Adrenal gland (tissue), 12 donors: ENCODE results near the gene TAX1BP1. TPM values are rescaled to one million over a fixed set of nuclear protein-coding genes. Genes with fewer than 3 reads are reported as not detected.

ENCODE experiments used
- DNase-seq, 7 donors: peaks; one replicate each; pipeline ENCODE4 v3.0.0-alpha.2; 2019 to 2020
- H3K27ac ChIP-seq, 5 donors: fragments of 200-600 bp; sonication (generic) in 4 of 5; 1 replicate in 3 of 5; 2 replicates in 2 of 5; pipeline versions ENCODE4 v1.5.1 to v1.8.0; 2016 to 2020; ENCODE audit warnings: mild to moderate bottlenecking in 1 of 5
- H3K27me3 ChIP-seq: fragments of 200-600 bp; 2 replicates; pipeline ENCODE4 v1.8.0; 2021
- H3K36me3 ChIP-seq, 2 donors: fragments of 200-600 bp; replicated peaks in 1 of 2; 1 replicate in 1 of 2; 2 replicates in 1 of 2; pipeline versions ENCODE4 v1.5.1 to v1.8.0; 2018 to 2022
- H3K4me1 ChIP-seq, 2 donors: fragments of 200-600 bp; replicated peaks in 1 of 2; 1 replicate in 1 of 2; 2 replicates in 1 of 2; pipeline versions ENCODE4 v1.5.1 to v1.8.0; 2018 to 2021
- H3K4me3 ChIP-seq, 4 donors: fragments of 200-600 bp; sonication (generic) in 3 of 4; one replicate each; pipeline ENCODE4 v1.5.1; 2016 to 2018
- H3K9me3 ChIP-seq, 3 donors: fragments of 200-600 bp; sonication (generic) in 1 of 3; replicated peaks in 1 of 3; 1 replicate in 2 of 3; 2 replicates in 1 of 3; pipeline versions ENCODE4 v1.5.1 to v1.8.0; 2016 to 2021
- POLR2A ChIP-seq, 2 donors: fragments of 450-650 bp; IDR thresholded peaks; one replicate each; pipeline ENCODE4 v1.6.1; 2017; ENCODE audit warnings: antibody characterized with exemption in 2 of 2, mild to moderate bottlenecking in 2 of 2, moderate library complexity in 1 of 2
- WGBS, 4 donors: extraction: QIAGEN DNeasy Blood & Tissue Kit in 2 of 4; methylation state at CpG; one replicate each; pipeline versions ENCODE4 v1.1.5 to v1.1.7; 2013 to 2017; 5-methylcytosine and 5-hydroxymethylcytosine counted together
- intact Hi-C, 2 donors: fragments of 100-400 bp; cut with DNase I; formaldehyde crosslinking; loops; one replicate each; pipeline versions ENCODE4 v1.14.1 to v1.15.0; 2022 to 2023
- polyA plus RNA-seq, 3 donors: library from polyadenylated mRNA; stranded (reverse); fragments of 200-250 nt in 2 of 3; fragments of 350-450 nt in 1 of 3; fragmentation: Illumina TruSeq in 1 of 3; extraction: RNeasy Lipid Tissue Mini Kit (QIAGEN cat#74804) in 1 of 3; gene quantifications; one replicate each; pipeline ENCODE4 v1.2.3, GENCODE V29; 2013 to 2014
- total RNA-seq, 9 donors: library from RNA; depleted of rRNA in 4 of 9; stranded (reverse); fragments of >200 nt in 4 of 9; fragments of 120-200 nt in 1 of 9; fragmentation: NEBNext Ultra II Directional in 1 of 9; extraction: Animal tissue kit (Norgen Biotek cat#: 25700) in 1 of 9; gene quantifications; one replicate each; pipeline versions ENCODE4 v1.1.0 to v1.2.4, GENCODE V29; 2013 to 2023
- TF ChIP-seq, protein P1 (sequence below), 6 experiments: fragments of 450-650 bp in 4 of 6; fragments of 200-600 bp in 2 of 6; sonication (generic) in 1 of 6; IDR thresholded peaks; 1 replicate in 5 of 6; 2 replicates in 1 of 6; pipeline versions ENCODE4 v1.5.1 to v1.8.0; 2016 to 2021; ENCODE audit warnings: antibody characterized with exemption in 6 of 6, mild to moderate bottlenecking in 2 of 6, moderate library complexity in 1 of 6
- donor health status: healthy with polysubstance abuse.
- donor health status: Bipolar disorder and iron deficiency.
- donor health status: DM: yes; HTN: yes; CAD: no.
- donor health status: DM: no; HTN: no; CAD: no.
- donor health status: DM: no; HTN: no; CAD: no.
- donor health status: DM: yes; HTN: yes; CAD: no.

The TAX1BP1 gene
- total and polyA plus RNA-seq, 12 donors: 66.5 to 274 (median 173) TPM

DNA sequence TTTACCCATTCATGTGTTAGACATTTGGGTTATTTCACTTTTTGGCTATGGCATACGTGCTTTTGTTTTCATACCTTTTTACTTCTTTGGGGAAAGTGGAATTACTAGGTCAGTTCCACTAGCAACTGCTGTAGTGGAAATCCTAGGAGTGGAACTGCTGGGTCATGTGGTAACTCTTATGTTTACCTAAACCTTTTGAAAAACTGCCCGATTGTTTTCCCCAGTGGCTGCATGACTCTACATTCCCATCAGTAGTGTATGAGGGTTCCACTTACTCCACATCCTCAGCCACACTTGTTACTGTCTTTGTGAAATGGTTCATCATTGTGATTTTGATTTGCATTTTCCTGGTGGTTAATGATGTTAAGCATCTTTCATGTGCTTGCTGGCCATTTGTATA lies 82.3 kb downstream of the TAX1BP1 start:
- TF ChIP-seq POLR2A (IDR thresholded peaks at IDR 0.05): no peak
- TF ChIP-seq, protein P1, sequence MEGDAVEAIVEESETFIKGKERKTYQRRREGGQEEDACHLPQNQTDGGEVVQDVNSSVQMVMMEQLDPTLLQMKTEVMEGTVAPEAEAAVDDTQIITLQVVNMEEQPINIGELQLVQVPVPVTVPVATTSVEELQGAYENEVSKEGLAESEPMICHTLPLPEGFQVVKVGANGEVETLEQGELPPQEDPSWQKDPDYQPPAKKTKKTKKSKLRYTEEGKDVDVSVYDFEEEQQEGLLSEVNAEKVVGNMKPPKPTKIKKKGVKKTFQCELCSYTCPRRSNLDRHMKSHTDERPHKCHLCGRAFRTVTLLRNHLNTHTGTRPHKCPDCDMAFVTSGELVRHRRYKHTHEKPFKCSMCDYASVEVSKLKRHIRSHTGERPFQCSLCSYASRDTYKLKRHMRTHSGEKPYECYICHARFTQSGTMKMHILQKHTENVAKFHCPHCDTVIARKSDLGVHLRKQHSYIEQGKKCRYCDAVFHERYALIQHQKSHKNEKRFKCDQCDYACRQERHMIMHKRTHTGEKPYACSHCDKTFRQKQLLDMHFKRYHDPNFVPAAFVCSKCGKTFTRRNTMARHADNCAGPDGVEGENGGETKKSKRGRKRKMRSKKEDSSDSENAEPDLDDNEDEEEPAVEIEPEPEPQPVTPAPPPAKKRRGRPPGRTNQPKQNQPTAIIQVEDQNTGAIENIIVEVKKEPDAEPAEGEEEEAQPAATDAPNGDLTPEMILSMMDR (IDR thresholded peaks at IDR 0.05): no peak
- no peak overlapping the region for H3K4me3 ChIP-seq
- no peak overlapping the region for H3K27ac ChIP-seq
- DNase-seq: no peak
- WGBS, 4 donors: 87 to 92% (median 91%) methylated on average over 2 of the region's 2 CpGs
- H3K36me3 ChIP-seq: peaks cover 0 to 13% of the 10 kb centered on the region in 2 donors
- H3K27me3 ChIP-seq: no peaks in the 10 kb centered on the region
- peaks cover 0 to 27% of the 10 kb centered on the region in 2 donors for H3K4me1 ChIP-seq
- intact Hi-C loops: no loop called here
- no peaks in the 10 kb centered on the region for H3K9me3 ChIP-seq

DNA sequence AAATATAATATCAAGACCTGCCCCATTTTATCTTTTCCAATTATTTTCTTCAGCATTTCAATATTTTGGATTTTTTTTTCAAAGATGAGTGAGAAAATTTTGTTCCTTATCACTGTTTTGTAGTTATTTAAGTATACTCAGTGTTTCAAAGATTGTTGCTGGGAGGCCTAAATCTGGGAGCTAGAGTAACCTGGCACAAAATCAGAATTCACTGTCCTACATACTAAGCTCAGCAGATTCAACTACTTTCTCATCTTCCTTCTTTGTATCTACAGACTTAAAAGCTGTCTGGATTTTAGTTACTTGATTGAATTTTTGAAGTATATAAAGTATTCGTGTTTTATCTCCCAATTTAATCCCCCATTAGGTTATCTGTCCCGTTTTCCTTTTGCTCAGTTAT lies 85.9 kb downstream of the TAX1BP1 start:
- no peak for TF ChIP-seq POLR2A (IDR thresholded peaks at IDR 0.05)
- TF ChIP-seq, protein P1 (IDR thresholded peaks at IDR 0.05): no peak
- no peak overlapping the region for H3K4me3 ChIP-seq
- intact Hi-C loops: no loop called here
- no peak overlapping the region for H3K27ac ChIP-seq
- H3K4me1 ChIP-seq: peaks cover 0 to 22% of the 10 kb centered on the region in 2 donors
- 78 to 86% (median 84%) methylated on average over 2 of the region's 2 CpGs for WGBS, 4 donors
- H3K9me3 ChIP-seq: no peaks in the 10 kb centered on the region
- H3K36me3 ChIP-seq: peaks cover 0 to 8% of the 10 kb centered on the region in 2 donors
- H3K27me3 ChIP-seq: no peaks in the 10 kb centered on the region
- no peak for DNase-seq

DNA sequence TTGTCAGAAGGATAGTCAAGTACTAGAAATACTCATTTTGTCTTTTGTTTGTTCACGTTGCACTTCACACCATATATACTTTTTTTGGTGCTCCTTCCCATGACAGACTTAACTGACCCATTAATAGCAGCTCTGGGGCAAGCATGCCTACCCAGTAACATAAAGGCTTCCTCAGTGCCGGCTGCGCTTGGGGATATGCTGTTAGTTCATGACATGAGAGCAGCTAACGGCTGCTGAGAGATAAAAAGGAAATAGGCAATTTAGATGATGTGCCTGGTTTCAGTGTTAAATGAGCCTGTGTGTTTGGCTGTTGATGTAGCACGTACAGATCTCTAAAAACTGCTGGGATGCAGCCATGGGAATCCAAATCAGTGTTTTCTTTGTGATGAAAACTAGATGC lies 86.4 kb downstream of the TAX1BP1 start:
- no peak for DNase-seq
- Histone ChIP-seq H3K36me3 (peaks cover 0 to 8% of the 10 kb centered on the region in 2 donors), H3K4me1 (peaks cover 0 to 22% of the 10 kb centered on the region in 2 donors), H3K27me3 (no peaks in the 10 kb centered on the region), H3K4me3 (no peak overlapping the region), H3K9me3 (no peaks in the 10 kb centered on the region), H3K27ac (no peak overlapping the region)
- intact Hi-C loops: no loop called here
- 83 to 90% (median 88%) methylated on average over 5 of the region's 5 CpGs for WGBS, 4 donors
- TF ChIP-seq, protein P1 (IDR thresholded peaks at IDR 0.05): no peak
- TF ChIP-seq POLR2A (IDR thresholded peaks at IDR 0.05): no peak

DNA sequence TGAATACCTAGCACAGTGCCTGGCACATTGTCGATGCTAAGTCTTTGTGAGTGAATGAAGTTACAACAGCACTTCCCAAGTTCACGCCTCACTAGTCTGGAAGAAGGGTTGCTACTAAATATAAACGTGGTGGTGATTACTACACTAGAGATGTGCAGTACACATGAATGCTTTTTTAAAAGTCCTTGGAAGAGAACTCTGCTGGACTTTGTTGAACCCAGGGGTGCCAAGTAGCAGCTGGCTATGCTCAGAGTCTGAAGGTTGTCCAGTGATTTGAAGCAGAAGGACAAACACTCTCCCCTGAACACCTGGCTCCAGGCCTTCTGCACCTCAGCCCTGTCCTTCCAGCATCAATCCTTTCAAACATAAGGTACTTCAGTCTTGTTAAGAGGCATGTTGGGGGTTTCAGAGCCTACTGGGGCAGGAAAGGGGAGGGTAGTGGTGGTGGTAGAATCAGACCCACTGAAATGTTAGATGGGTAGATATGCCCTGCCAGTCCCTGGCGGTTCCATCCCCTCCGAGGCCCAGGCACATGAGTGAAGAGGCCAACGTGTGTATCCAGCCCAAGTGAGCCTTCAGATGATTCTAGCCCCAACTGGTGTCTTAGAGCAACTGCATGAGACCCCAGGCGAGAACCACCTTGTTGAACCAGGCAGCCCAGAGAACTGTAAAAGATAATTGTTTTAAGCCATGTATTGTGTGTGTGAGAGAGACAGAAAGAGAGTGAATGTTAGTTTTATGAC lies 94.4 kb downstream of the TAX1BP1 start:
- DNase-seq: peak in 1 of 7 donors; percentile 51

More for the DNA sequence above, 94.4 kb downstream of the TAX1BP1 start:
- H3K9me3 ChIP-seq: no peaks in the 10 kb centered on the region
- peaks cover 0 to 13% of the 10 kb centered on the region in 2 donors for H3K36me3 ChIP-seq
- no peak for TF ChIP-seq POLR2A (IDR thresholded peaks at IDR 0.05)
- TF ChIP-seq, protein P1 (IDR thresholded peaks at IDR 0.05): no peak
- intact Hi-C loops: no loop called here
- peaks cover 7 to 19% of the 10 kb centered on the region in 2 donors for H3K4me1 ChIP-seq
- no peak overlapping the region for H3K4me3 ChIP-seq
- peak overlapping the region in 4 of 5 donors; percentile 60 to 85 (median 70) for H3K27ac ChIP-seq
- 83 to 90% (median 86%) methylated on average over 7 of the region's 7 CpGs for WGBS, 4 donors
- H3K27me3 ChIP-seq: no peaks in the 10 kb centered on the region
